ENCODE results near the gene NCBP3.

DNA sequence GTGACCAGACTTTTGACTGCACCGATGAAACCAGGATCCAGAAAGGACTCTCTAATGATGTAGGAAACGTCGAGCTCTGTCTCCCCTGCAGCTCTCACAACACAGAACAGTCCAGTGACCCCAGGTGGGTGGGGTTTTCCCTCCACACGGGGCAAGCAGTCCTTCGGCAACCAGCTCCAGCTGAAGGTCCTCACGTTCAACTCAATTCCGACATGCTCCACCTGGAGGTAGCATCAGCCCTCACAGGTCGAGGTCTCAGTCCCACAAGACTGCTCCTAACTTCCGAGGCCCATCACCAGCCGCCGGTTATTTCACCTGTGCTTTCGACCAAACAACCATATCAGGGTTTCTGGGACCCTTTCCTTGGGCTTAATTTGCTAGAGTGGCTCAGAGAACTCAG is 73.3 kb downstream of the NCBP3 start:
- no peak for TF ChIP-seq POLR2A (IDR thresholded peaks at IDR 0.05)
- TF ChIP-seq, protein P1, sequence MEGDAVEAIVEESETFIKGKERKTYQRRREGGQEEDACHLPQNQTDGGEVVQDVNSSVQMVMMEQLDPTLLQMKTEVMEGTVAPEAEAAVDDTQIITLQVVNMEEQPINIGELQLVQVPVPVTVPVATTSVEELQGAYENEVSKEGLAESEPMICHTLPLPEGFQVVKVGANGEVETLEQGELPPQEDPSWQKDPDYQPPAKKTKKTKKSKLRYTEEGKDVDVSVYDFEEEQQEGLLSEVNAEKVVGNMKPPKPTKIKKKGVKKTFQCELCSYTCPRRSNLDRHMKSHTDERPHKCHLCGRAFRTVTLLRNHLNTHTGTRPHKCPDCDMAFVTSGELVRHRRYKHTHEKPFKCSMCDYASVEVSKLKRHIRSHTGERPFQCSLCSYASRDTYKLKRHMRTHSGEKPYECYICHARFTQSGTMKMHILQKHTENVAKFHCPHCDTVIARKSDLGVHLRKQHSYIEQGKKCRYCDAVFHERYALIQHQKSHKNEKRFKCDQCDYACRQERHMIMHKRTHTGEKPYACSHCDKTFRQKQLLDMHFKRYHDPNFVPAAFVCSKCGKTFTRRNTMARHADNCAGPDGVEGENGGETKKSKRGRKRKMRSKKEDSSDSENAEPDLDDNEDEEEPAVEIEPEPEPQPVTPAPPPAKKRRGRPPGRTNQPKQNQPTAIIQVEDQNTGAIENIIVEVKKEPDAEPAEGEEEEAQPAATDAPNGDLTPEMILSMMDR (IDR thresholded peaks at IDR 0.05): no peak

All from gastroesophageal sphincter (tissue), 3 donors.